Astrocyte (in vitro differentiated cells and primary cell): ENCODE data around the gene SEMA4G.

Source experiments
- CTCF ChIP-seq: IDR thresholded peaks from 2 replicates; pipeline ENCODE4 v1.5.1; 2011; ENCODE audit warnings: low read depth, mild to moderate bottlenecking, inconsistent platforms, low read length, moderate library complexity; ENCODE audit not compliant: insufficient read depth
- EZH2 ChIP-seq: IDR thresholded peaks from 2 replicates; pipeline ENCODE4 v1.6.1; 2012; ENCODE audit warnings: mild to moderate bottlenecking, low read length, inconsistent platforms; ENCODE audit not compliant: insufficient read depth

DNA sequence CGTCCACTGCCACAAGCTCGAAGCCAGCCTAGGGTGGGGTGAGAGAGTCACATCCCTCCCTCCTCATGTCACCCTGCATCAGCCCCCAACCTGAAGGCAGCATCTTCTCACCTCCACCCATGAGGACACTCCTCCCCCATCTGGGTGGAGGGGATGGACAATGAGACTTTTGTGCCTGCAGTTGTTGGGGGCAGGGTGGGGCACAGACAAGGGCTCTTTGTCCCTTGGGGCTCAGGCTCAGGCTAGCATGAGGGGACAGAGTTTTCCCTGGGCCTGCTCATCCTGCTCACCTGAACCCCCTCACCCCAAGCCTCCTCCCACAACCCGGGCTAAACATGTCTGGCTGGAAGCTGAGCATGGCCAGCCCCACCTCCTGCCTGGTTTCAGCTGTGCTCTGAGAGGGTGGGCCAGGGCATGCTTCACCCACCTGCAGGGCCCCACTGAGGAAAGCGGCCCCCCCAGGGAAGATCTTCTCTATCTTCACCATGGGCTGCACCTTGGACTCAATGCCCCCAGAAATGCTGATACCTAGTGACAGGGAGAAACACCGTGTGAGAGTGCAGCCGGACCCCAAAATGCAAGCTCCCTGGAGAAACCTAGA, 39.6 kb downstream of the SEMA4G start:
- TF ChIP-seq CTCF, result no peak
- TF ChIP-seq EZH2, result no peak
